ENCODE measurements around the gene GNA14.
A peak's percentile ranks its signal among the peaks of the same experiment; 100 is the strongest.

Gene GNA14

DNA sequence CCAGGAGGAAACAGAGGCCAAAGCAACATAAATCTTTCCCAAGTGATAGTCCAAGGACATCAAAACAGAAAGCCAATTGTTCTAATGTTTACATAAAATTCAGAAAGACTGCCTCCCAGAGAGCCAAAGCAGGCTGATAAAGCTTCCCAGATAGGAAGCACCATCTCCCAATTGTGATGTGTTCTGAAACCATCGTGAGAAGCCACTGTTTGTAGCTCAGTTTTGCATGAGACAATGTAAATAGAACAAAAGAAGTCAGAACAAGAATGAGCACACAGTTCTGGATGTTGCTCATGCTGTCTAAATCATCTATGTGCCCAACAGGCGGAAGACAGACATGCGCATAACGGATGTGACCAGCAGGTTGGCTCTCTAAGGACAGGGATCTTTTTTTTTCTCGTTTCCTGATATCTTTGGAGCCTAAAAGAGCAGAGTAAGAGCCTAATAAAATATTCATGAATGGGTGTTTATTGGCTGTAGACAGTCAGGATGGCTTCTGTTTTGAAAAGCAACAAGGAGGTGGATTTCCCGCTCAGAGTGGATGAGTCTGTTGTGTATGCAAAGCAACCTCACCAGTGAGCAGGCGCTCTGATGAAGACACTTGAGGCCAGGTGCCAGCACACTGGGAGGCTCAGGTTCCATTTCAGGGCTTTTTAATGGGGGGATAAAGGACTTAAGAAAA, 113.6 kb downstream of the GNA14 start:
- H3K4me3 ChIP-seq (ENCODE audit: low read depth, low read length): no peak overlapping the region
- no peaks in the 10 kb centered on the region for H3K36me3 ChIP-seq (ENCODE audit: insufficient read depth, low read length)
- H3K27me3 ChIP-seq (ENCODE audit: insufficient read depth, low read length): 0 out of 2 replicates have a peak, but pooled peaks cover 1% of the 10 kb centered on the region
- no peak overlapping the region for H3K27ac ChIP-seq (ENCODE audit: low read depth, low read length)
- H3K79me2 ChIP-seq (ENCODE audit: control insufficient read depth, insufficient read depth, low read length, unreplicated experiment): no peaks in the 10 kb centered on the region
- H3K4me1 ChIP-seq (ENCODE audit: control insufficient read depth, insufficient read depth, low read length, unreplicated experiment): no peaks in the 10 kb centered on the region
- H2AFZ ChIP-seq (ENCODE audit: low read length, unreplicated experiment): no peak overlapping the region

DNA sequence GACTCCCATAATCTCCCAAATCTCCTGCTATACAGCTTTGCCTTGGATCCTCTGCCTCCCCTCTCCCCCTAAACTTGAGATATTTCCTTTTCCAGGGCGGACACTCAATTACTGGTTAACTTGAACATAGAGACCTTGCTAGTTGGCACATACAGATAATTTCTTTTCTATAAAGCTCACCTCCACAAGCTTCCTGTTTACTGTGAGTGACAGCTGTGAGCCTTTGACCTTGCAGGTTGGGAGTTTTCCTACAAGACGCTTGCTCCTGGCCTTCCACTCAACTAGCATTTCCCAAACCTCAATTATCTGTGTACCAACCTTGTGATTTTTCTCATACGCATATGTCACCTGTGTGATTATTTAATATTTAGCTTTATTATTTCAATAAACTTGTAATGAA, 114.5 kb downstream of the GNA14 start:
- Histone ChIP-seq H3K4me1 (ENCODE audit: control insufficient read depth, insufficient read depth, low read length, unreplicated experiment) (no peaks in the 10 kb centered on the region), H3K4me3 (ENCODE audit: low read depth, low read length) (no peak overlapping the region), H3K79me2 (ENCODE audit: control insufficient read depth, insufficient read depth, low read length, unreplicated experiment) (no peaks in the 10 kb centered on the region), H3K27ac (ENCODE audit: low read depth, low read length) (no peak overlapping the region), H3K27me3 (ENCODE audit: insufficient read depth, low read length) (0 out of 2 replicates have a peak, but pooled peaks cover 9% of the 10 kb centered on the region), H2AFZ (ENCODE audit: low read length, unreplicated experiment) (no peak overlapping the region), H3K36me3 (ENCODE audit: insufficient read depth, low read length) (no peaks in the 10 kb centered on the region)

DNA sequence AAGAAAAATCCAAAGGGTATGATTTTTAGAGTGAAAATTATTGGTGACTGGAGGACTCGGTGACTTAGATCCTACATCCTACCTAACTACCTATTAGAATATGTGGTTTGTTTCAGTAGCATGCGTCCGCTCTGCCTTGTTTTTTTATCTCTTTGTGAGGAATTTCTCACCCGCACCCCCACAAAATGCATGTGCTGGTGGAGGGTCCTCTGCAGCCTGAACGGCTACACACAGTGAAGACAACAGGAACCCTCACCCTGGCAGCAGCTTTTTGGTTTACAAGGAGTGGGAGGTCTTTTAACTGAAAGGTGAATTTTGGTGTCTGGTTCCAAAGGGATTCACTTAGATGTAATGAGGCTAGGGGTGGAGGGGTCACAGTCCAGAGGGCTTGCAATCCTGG, 115.5 kb downstream of the GNA14 start:
- Histone ChIP-seq H3K36me3 (ENCODE audit: insufficient read depth, low read length) (no peaks in the 10 kb centered on the region), H3K4me3 (ENCODE audit: low read depth, low read length) (no peak overlapping the region), H2AFZ (ENCODE audit: low read length, unreplicated experiment) (no peak overlapping the region), H3K79me2 (ENCODE audit: control insufficient read depth, insufficient read depth, low read length, unreplicated experiment) (no peaks in the 10 kb centered on the region), H3K27me3 (ENCODE audit: insufficient read depth, low read length) (0 out of 2 replicates have a peak, but pooled peaks cover 9% of the 10 kb centered on the region), H3K4me1 (ENCODE audit: control insufficient read depth, insufficient read depth, low read length, unreplicated experiment) (no peaks in the 10 kb centered on the region), H3K27ac (ENCODE audit: low read depth, low read length) (no peak overlapping the region)

DNA sequence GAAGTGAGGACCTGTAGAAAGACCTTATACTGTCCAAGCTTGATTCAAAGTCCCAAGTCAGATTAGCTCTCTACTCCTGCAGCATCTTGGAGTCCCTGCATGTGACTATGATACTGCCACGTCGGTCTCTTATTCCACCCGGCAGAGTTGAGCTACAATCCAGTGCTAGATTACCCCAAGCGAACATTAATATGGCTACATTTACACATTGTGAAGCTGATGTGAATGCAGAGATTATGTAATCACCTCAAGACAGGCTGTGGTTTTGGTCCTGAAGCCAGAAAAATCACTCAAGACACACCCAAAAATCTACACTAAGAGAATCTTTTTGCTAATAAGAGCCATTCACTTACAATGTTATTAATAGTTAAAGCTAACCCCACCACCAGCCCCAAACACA, 116.7 kb downstream of the GNA14 start:
- no peaks in the 10 kb centered on the region for H3K36me3 ChIP-seq (ENCODE audit: insufficient read depth, low read length)
- no peak overlapping the region for H2AFZ ChIP-seq (ENCODE audit: low read length, unreplicated experiment)
- H3K27ac ChIP-seq (ENCODE audit: low read depth, low read length): no peak overlapping the region
- no peak overlapping the region for H3K4me3 ChIP-seq (ENCODE audit: low read depth, low read length)
- no peaks in the 10 kb centered on the region for H3K79me2 ChIP-seq (ENCODE audit: control insufficient read depth, insufficient read depth, low read length, unreplicated experiment)
- no peaks in the 10 kb centered on the region for H3K4me1 ChIP-seq (ENCODE audit: control insufficient read depth, insufficient read depth, low read length, unreplicated experiment)
- H3K27me3 ChIP-seq (ENCODE audit: insufficient read depth, low read length): 0 out of 2 replicates have a peak, but pooled peaks cover 9% of the 10 kb centered on the region

DNA sequence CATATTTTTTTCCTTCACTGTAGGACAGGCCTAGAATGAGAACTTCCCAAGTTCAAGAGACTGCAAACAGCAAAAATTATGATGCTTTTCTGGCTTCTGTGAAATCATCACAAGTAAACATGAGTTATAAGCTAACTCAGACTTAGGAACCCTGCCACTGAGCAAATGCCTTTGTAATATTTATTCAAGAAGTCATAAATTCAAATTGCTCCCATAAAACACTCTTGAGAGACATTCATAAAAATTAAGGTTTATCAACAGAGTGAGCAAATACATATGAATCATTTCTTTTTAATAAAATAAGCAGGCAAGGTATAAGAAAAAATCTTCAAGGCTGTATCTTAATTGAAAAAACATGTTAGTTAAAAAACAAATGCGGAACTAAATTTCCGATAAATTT, 124.2 kb downstream of the GNA14 start:
- Histone ChIP-seq H3K27ac (ENCODE audit: low read depth, low read length) (no peak overlapping the region), H3K79me2 (ENCODE audit: control insufficient read depth, insufficient read depth, low read length, unreplicated experiment) (no peaks in the 10 kb centered on the region), H2AFZ (ENCODE audit: low read length, unreplicated experiment) (no peak overlapping the region), H3K4me3 (ENCODE audit: low read depth, low read length) (no peak overlapping the region), H3K4me1 (ENCODE audit: control insufficient read depth, insufficient read depth, low read length, unreplicated experiment) (no peaks in the 10 kb centered on the region), H3K27me3 (ENCODE audit: insufficient read depth, low read length) (0 out of 2 replicates have a peak, but pooled peaks cover under 1% of the 10 kb centered on the region), H3K36me3 (ENCODE audit: insufficient read depth, low read length) (no peaks in the 10 kb centered on the region)

DNA sequence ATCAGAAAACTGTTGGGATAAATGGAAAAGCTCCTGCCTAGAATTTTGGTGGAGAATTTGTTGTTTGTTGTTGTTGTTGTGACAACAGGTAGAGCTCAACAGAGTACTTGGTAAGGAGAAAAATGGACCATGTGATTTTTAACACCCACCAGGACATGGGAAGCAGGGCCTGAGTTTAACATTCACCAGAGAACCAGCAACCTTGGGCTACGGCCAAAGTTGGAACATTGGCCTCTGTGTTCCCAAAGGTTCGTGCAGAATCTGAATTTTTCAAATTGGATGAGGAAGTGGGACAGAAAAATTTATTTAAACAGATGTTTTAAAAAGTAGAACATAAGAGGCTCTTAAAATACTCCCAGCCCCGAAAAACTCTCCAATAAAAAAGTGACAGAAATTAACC, 127.0 kb downstream of the GNA14 start:
- Histone ChIP-seq H3K4me1 (ENCODE audit: control insufficient read depth, insufficient read depth, low read length, unreplicated experiment) (no peaks in the 10 kb centered on the region), H3K27me3 (ENCODE audit: insufficient read depth, low read length) (no peaks in the 10 kb centered on the region), H3K36me3 (ENCODE audit: insufficient read depth, low read length) (no peaks in the 10 kb centered on the region), H3K4me3 (ENCODE audit: low read depth, low read length) (no peak overlapping the region), H3K27ac (ENCODE audit: low read depth, low read length) (no peak overlapping the region), H3K79me2 (ENCODE audit: control insufficient read depth, insufficient read depth, low read length, unreplicated experiment) (no peaks in the 10 kb centered on the region), H2AFZ (ENCODE audit: low read length, unreplicated experiment) (no peak overlapping the region)

DNA sequence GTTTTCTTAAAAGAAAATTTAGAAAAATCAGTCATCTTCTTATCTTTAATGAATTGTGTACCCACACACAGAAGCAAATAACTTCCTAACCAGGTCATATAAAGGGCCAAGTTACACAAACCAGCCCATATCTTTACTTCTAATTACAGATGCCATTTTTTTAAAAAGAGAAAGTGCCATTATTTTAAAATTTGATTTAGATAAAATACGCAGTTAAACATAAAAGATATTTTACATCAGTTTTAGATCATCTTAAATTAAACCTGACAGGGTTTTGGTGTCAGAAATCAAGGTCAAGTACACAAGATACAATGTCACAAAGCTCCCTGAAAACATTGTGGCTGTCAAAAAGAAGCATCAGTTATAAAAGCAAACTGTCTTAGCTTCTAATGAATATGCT, 129.4 kb downstream of the GNA14 start:
- H3K27ac ChIP-seq (ENCODE audit: low read depth, low read length): no peak overlapping the region
- H3K79me2 ChIP-seq (ENCODE audit: control insufficient read depth, insufficient read depth, low read length, unreplicated experiment): no peaks in the 10 kb centered on the region
- no peaks in the 10 kb centered on the region for H3K27me3 ChIP-seq (ENCODE audit: insufficient read depth, low read length)
- peaks cover 5% of the 10 kb centered on the region for H3K4me1 ChIP-seq (ENCODE audit: control insufficient read depth, insufficient read depth, low read length, unreplicated experiment)
- H3K36me3 ChIP-seq (ENCODE audit: insufficient read depth, low read length): no peaks in the 10 kb centered on the region
- H3K4me3 ChIP-seq (ENCODE audit: low read depth, low read length): no peak overlapping the region
- no peak overlapping the region for H2AFZ ChIP-seq (ENCODE audit: low read length, unreplicated experiment)

DNA sequence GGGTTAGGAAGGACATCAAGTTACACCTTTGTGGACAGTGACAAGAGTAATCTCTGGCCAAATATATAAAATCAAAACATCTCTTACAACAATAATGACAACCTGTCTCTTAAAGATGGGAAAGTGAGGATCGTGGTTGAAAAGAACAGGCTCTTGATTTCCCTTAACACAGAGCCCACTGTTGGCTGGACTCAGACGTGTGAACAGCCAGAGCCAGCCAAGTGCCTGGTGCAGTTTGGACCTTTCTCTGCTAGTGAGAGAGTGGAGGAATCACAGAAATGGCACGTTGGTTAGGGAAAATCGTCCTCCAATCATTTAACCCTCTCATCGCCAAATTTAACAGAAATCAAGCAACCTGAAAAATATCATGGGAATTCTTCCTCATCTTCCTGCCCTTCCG, 131.3 kb downstream of the GNA14 start:
- peaks cover 15% of the 10 kb centered on the region for H3K4me1 ChIP-seq (ENCODE audit: control insufficient read depth, insufficient read depth, low read length, unreplicated experiment)
- H2AFZ ChIP-seq (ENCODE audit: low read length, unreplicated experiment): no peak overlapping the region
- H3K27ac ChIP-seq (ENCODE audit: low read depth, low read length): no peak overlapping the region
- H3K4me3 ChIP-seq (ENCODE audit: low read depth, low read length): no peak overlapping the region
- H3K79me2 ChIP-seq (ENCODE audit: control insufficient read depth, insufficient read depth, low read length, unreplicated experiment): no peaks in the 10 kb centered on the region
- H3K36me3 ChIP-seq (ENCODE audit: insufficient read depth, low read length): no peaks in the 10 kb centered on the region
- H3K27me3 ChIP-seq (ENCODE audit: insufficient read depth, low read length): no peaks in the 10 kb centered on the region

DNA sequence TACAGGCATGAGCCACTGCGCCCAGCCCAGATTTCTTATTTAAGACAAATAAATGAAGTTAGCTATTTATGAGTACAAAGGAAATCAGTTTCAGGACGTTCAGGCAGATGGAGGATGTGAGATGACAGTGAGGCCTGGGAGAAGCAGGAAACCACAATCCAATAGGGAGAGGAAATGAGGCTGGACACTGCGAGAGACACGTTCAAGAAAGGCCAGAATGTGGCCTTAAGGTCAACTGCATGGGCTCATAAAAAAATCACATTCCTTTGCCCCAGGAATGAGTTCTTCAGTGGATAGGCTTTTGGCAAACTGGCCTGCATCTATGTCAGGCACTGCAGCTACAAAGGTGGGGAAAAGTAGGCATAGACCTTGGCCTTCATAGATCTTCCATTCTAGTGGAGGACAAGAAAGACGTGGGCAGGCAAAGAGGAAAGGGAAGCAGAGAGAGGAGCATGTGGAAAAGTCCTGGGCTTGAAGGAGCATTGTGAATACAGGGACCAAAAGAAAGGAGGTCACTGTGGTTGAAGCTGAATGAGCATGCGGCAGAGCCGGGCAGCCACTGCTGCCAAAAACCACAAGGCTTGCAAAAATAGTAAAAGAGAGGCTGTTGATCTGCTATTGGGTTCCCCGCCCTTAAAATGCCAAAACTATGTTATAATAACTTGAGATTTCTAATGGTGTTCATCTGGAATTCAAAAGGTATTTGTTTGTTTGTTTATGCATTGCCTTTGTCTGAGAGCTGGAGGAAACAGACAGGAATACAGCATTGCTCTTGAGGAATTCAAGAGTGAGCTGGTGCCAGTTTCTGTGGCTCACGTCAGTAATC, 133.0 kb downstream of the GNA14 start:
- H3K79me2 ChIP-seq (ENCODE audit: control insufficient read depth, insufficient read depth, low read length, unreplicated experiment): no peaks in the 10 kb centered on the region
- peak overlapping the region; percentile 33 for H3K27ac ChIP-seq (ENCODE audit: low read depth, low read length)
- H3K4me3 ChIP-seq (ENCODE audit: low read depth, low read length): no peak overlapping the region
- no peaks in the 10 kb centered on the region for H3K36me3 ChIP-seq (ENCODE audit: insufficient read depth, low read length)
- H2AFZ ChIP-seq (ENCODE audit: low read length, unreplicated experiment): peak overlapping the region; percentile 48
- H3K4me1 ChIP-seq (ENCODE audit: control insufficient read depth, insufficient read depth, low read length, unreplicated experiment): peaks cover 15% of the 10 kb centered on the region
- no peaks in the 10 kb centered on the region for H3K27me3 ChIP-seq (ENCODE audit: insufficient read depth, low read length)

DNA sequence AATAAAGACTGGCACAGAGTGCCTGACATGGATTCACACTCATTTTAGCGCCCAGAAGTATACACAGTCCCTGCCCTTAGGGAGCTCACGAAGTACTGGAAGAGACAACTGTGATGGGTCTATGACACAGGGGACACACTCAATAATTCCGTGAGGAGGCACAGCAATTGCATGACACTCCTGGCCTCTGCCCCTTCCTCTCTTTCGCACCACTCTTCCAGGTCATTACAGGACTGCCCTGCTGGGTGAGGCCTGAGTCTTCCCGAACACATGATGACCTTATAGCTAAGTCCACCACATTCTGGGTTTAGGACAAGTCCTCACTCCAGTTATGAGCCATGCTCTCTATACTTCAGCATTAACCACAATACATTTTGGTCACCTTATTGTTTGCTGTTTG, 134.7 kb downstream of the GNA14 start:
- Histone ChIP-seq H3K36me3 (ENCODE audit: insufficient read depth, low read length) (no peaks in the 10 kb centered on the region), H3K79me2 (ENCODE audit: control insufficient read depth, insufficient read depth, low read length, unreplicated experiment) (no peaks in the 10 kb centered on the region), H3K4me3 (ENCODE audit: low read depth, low read length) (no peak overlapping the region), H3K27ac (ENCODE audit: low read depth, low read length) (no peak overlapping the region), H2AFZ (ENCODE audit: low read length, unreplicated experiment) (no peak overlapping the region), H3K27me3 (ENCODE audit: insufficient read depth, low read length) (no peaks in the 10 kb centered on the region), H3K4me1 (ENCODE audit: control insufficient read depth, insufficient read depth, low read length, unreplicated experiment) (peaks cover 15% of the 10 kb centered on the region)

DNA sequence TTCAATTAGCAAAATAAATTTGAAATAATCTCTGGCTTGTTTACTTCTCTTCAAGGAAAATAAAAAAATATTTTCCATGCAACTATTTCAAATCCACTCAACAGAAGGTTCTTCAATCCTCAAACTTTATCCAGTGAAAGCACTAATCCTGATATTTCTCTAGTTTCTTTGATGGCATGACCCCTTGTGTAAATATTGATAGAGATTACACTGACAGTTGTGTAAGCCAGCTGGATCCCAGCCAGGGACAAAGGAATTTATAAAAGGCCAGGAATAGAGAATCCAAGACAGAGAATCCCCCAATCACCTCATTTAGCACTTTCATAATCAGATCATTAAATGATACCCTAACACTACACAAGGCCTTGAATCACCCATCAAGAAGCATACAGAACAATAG, 135.2 kb downstream of the GNA14 start:
- H3K36me3 ChIP-seq (ENCODE audit: insufficient read depth, low read length): no peaks in the 10 kb centered on the region
- H3K4me3 ChIP-seq (ENCODE audit: low read depth, low read length): no peak overlapping the region
- no peak overlapping the region for H2AFZ ChIP-seq (ENCODE audit: low read length, unreplicated experiment)
- H3K27ac ChIP-seq (ENCODE audit: low read depth, low read length): no peak overlapping the region
- no peaks in the 10 kb centered on the region for H3K79me2 ChIP-seq (ENCODE audit: control insufficient read depth, insufficient read depth, low read length, unreplicated experiment)
- no peaks in the 10 kb centered on the region for H3K27me3 ChIP-seq (ENCODE audit: insufficient read depth, low read length)
- H3K4me1 ChIP-seq (ENCODE audit: control insufficient read depth, insufficient read depth, low read length, unreplicated experiment): peaks cover 15% of the 10 kb centered on the region
